HepG2 (cell line): ENCODE measurements around the gene CEP170. TPM values are rescaled to one million over a fixed set of nuclear protein-coding genes. Genes with fewer than 3 reads are reported as not detected.
A peak's percentile ranks its signal among the peaks of the same experiment; 100 is the strongest.

Experiments
- ATAC-seq: fragments of 200-7000 bp; cut with Tn5 transposase; 3 replicates; pipeline ENCODE4 v1.9.1; 2020; ENCODE audit warnings: mild to moderate bottlenecking, moderate library complexity
- BruUV-seq: library from RNA; stranded (reverse); fragments of 400-500 nt; replicated peaks from 2 replicates; lab custom pipeline; 2021; lab: Mats Ljungman, UMichigan
- CTCF ChIA-PET: fragments of 300-600 bp; formaldehyde crosslinking; extraction: SDS; loops from one replicate; lab custom pipeline; 2021; ENCODE audit warnings: low total read pairs, inconsistent platforms, low intra/inter-chr PET ratio; lab: Yijun Ruan, JAX
- POLR2A ChIA-PET: fragments of 350-600 bp; sonication (Branson Sonifier 250); formaldehyde crosslinking; loops from one replicate; lab custom pipeline; 2020; ENCODE audit warnings: antibody characterized with exemption, inconsistent platforms; lab: Yijun Ruan, JAX
- DNase-seq: peaks from one replicate; pipeline ENCODE4 v3.0.0-alpha.2; 2015; ENCODE audit warnings: low spot score
- FAIRE-seq: peaks from 3 replicates; lab custom pipeline; 2011; peaks lifted over from hg19 to GRCh38; lab: Jason Lieb, UNC
- H2AFZ ChIP-seq: one replicate; pipeline ENCODE4 v1.6.1; 2011; ENCODE audit warnings: low read length, inconsistent platforms
- H3K27ac ChIP-seq: fragments of 300-600 bp; 3 replicates; pipeline ENCODE4 v1.8.0; 2011; ENCODE audit warnings: mixed run types, mild to moderate bottlenecking, mixed read lengths, low read length, inconsistent platforms; ENCODE audit not compliant: insufficient read depth; ENCODE audit errors: extremely low read length
- H3K27me3 ChIP-seq, 2 experiments: fragments of 200-600 bp in 1 of 2; 2 replicates in 1 of 2; 3 replicates in 1 of 2; pipeline versions ENCODE4 v1.6.0 to v1.8.0; 2011; ENCODE audit warnings: low read length in 2 of 2, mild to moderate bottlenecking in 2 of 2, moderate library complexity in 2 of 2, inconsistent platforms in 1 of 2; ENCODE audit not compliant: insufficient read depth in 2 of 2, control insufficient read depth in 1 of 2
- H3K36me3 ChIP-seq, 2 experiments: fragments of 200-600 bp in 1 of 2; replicated peaks in 1 of 2; 2 replicates in 1 of 2; 3 replicates in 1 of 2; pipeline versions ENCODE4 v1.5.1 to v1.8.0; 2011; ENCODE audit warnings: low read length in 2 of 2, inconsistent platforms in 1 of 2; ENCODE audit not compliant: insufficient read depth in 2 of 2, control insufficient read depth in 1 of 2
- H3K4me1 ChIP-seq: 2 replicates; pipeline ENCODE4 v1.5.1; 2012; ENCODE audit warnings: low read length, inconsistent platforms; ENCODE audit not compliant: insufficient read depth
- H3K4me2 ChIP-seq: 2 replicates; pipeline ENCODE4 v1.6.0; 2011; ENCODE audit warnings: low read depth, low read length, inconsistent platforms
- H3K4me3 ChIP-seq, 3 experiments: fragments of 200-600 bp in 1 of 3; sonication (generic), shearing (Covaris generic) in 1 of 3; replicated peaks in 1 of 3; 2 replicates each; pipeline ENCODE4 v1.5.1; 2011 to 2016; ENCODE audit warnings: low read length in 3 of 3, inconsistent platforms in 2 of 3, low read depth in 2 of 3, mild to moderate bottlenecking in 2 of 3, control low read depth in 1 of 3, mixed read lengths in 1 of 3; ENCODE audit not compliant: insufficient read depth in 1 of 3
- H3K79me2 ChIP-seq: one replicate; pipeline ENCODE4 v1.6.1; 2011; ENCODE audit warnings: low read length, inconsistent platforms; ENCODE audit not compliant: insufficient read depth
- H3K9ac ChIP-seq: 2 replicates; pipeline ENCODE4 v1.6.0; 2011; ENCODE audit warnings: mild to moderate bottlenecking, low read depth, low read length, inconsistent platforms; ENCODE audit not compliant: insufficient read depth
- H3K9me3 ChIP-seq: 2 replicates; pipeline ENCODE4 v1.5.1; 2012; ENCODE audit warnings: mild to moderate bottlenecking, low read length
- H4K20me1 ChIP-seq: 2 replicates; pipeline ENCODE4 v1.6.0; 2011; ENCODE audit warnings: inconsistent platforms, mild to moderate bottlenecking, low read length, moderate library complexity; ENCODE audit not compliant: insufficient read depth
- RFXAP ChIP-seq: sonication (generic); formaldehyde crosslinking; IDR thresholded peaks from 2 replicates; pipeline ENCODE4 v1.4.0; 2020; ENCODE audit warnings: missing genetic modification reagents, borderline replicate concordance
- TFDP2 ChIP-seq: sonication (generic); formaldehyde crosslinking; IDR thresholded peaks from 2 replicates; pipeline ENCODE4 v1.4.0; 2020; ENCODE audit warnings: missing genetic modification reagents
- ZBTB10 ChIP-seq: sonication (generic); formaldehyde crosslinking; IDR thresholded peaks from 2 replicates; pipeline ENCODE4 v1.4.0; 2020; ENCODE audit warnings: missing genetic modification reagents, borderline replicate concordance
- WGBS: methylation state at CpG from one replicate; pipeline ENCODE4 v1.1.6; 2017; ENCODE audit warnings: low lambda C conversion rate; 5-methylcytosine and 5-hydroxymethylcytosine counted together
- in situ Hi-C: cut with HindIII; loops from 2 replicates; pipeline ENCODE4 v1.10.0; 2017; ENCODE audit warnings: low pct_unique_long_range_greater_than_20kb; ENCODE audit not compliant: extremely low pct_ligation_motif_present
- intact Hi-C: fragments of 100-400 bp; cut with micrococcal nuclease; formaldehyde crosslinking; loops from one replicate; pipeline ENCODE4 v1.10.0; 2022; ENCODE audit not compliant: unreplicated experiment
- polyA plus RNA-seq, 8 experiments: library from polyadenylated mRNA; depleted of rRNA in 3 of 8; stranded (reverse) in 7 of 8; unstranded in 1 of 8; fragments of >200 nt; fragmentation: Illumina TruSeq in 4 of 8; extraction: Trizol in 4 of 8; gene quantifications; 2 replicates each; pipeline versions ENCODE4 v1.2.1 to v1.2.3, GENCODE V29; 2011 to 2016; ENCODE audit warnings: low read depth in 4 of 8, missing spikeins in 1 of 8, mixed read lengths in 1 of 8; ENCODE audit not compliant: insufficient read depth in 1 of 8
- total RNA-seq, 5 experiments: library from RNA; depleted of rRNA; stranded (reverse); fragments of >200 nt; fragmentation: Illumina TruSeq; extraction: Trizol; gene quantifications; 2 replicates each; pipeline ENCODE4 v1.2.3, GENCODE V29; 2016; ENCODE audit warnings: low read depth in 1 of 5

Gene CEP170
- total and polyA plus RNA-seq, 2 of the 13 experiments (the other 11 are each of a cell fraction or from before 2014, with no cell fraction given): 23.0 to 28.6 TPM

- BruUV-seq: TSS peak; percentile 62
- intact Hi-C loops (no loop called here), in situ Hi-C loops (no loop called here)
- H3K4me3 ChIP-seq: peak overlapping the region; percentile 88 to 99 (median 93)
- H3K79me2 ChIP-seq: peaks cover 68% of the 10 kb centered on the region
- H3K4me1 ChIP-seq: peaks cover 39% of the 10 kb centered on the region
- H3K9ac ChIP-seq: peak overlapping the region; percentile 71
- ATAC-seq (no peak), DNase-seq (peak; percentile 12), FAIRE-seq (no peak)
- no peaks in the 10 kb centered on the region for H3K9me3 ChIP-seq
- no peak overlapping the region for H2AFZ ChIP-seq
- TF ChIP-seq ZBTB10 (CRISPR knock-in tag): no peak
- no peak for TF ChIP-seq RFXAP (CRISPR knock-in tag)
- no peak for TF ChIP-seq TFDP2 (CRISPR knock-in tag)
- H4K20me1 ChIP-seq: peaks cover 10% of the 10 kb centered on the region
- H3K4me2 ChIP-seq: peak overlapping the region; percentile 96
- no peaks in the 10 kb centered on the region; a peak in 1 of 5 replicates for H3K27me3 ChIP-seq
- WGBS: 5% methylated on average over 4 of the region's 4 CpGs
- H3K27ac ChIP-seq: peak overlapping the region; percentile 87
- CTCF ChIA-PET: no interaction called here
- no peaks in the 10 kb centered on the region for H3K36me3 ChIP-seq
- POLR2A ChIA-PET: no interaction called here
Measured at GRCh38 chr1:243253926-243254232, 1.2 kb downstream of the CEP170 start.
